WTC11 (cell line): ENCODE data around the gene PARD3B. TPM values are rescaled to one million over a fixed set of nuclear protein-coding genes. Genes with fewer than 3 reads are reported as not detected.

Source experiments
- ATAC-seq: fragments of 200-7000 bp; cut with Tn5 transposase; 2 replicates; pipeline ENCODE4 v1.10.0; 2021; ENCODE audit warnings: mild to moderate bottlenecking, moderate library complexity
- CTCF ChIA-PET: fragments of 300-600 bp; sonication (Branson Sonifier 250); formaldehyde crosslinking; loops from one replicate; lab custom pipeline; 2021; ENCODE audit warnings: antibody characterized with exemption; lab: Charles Lee
- POLR2A ChIA-PET: fragments of 350-600 bp; sonication (Branson Sonifier 250); formaldehyde crosslinking; loops from one replicate; lab custom pipeline; 2021; ENCODE audit warnings: antibody characterized with exemption; lab: Charles Lee
- DNase-seq: peaks from one replicate; pipeline ENCODE4 v3.0.0; 2021; ENCODE audit warnings: low spot score
- H3K27ac Mint-ChIP-seq: 2 replicates; pipeline ENCODE4 v1.8.0; 2021; ENCODE audit warnings: mixed read lengths
- H3K27me3 Mint-ChIP-seq: 2 replicates; pipeline ENCODE4 v1.8.0; 2021; ENCODE audit warnings: low read depth, mild to moderate bottlenecking, moderate library complexity, mixed read lengths
- H3K36me3 Mint-ChIP-seq: 2 replicates; pipeline ENCODE4 v1.8.0; 2021; ENCODE audit warnings: mixed read lengths
- H3K4me1 Mint-ChIP-seq: 2 replicates; pipeline ENCODE4 v1.8.0; 2022; ENCODE audit warnings: mixed read lengths
- H3K4me3 Mint-ChIP-seq: 2 replicates; pipeline ENCODE4 v1.8.0; 2021; ENCODE audit warnings: mild to moderate bottlenecking, moderate library complexity, mixed read lengths
- H3K9me3 Mint-ChIP-seq: 2 replicates; pipeline ENCODE4 v1.8.0; 2021; ENCODE audit warnings: mixed read lengths
- AR ChIP-seq: fragments of 250-450 bp; sonication (Bioruptor Pico); IDR thresholded peaks from 2 replicates; pipeline ENCODE4 v1.9.0; 2021; ENCODE audit warnings: mild to moderate bottlenecking
- ATF6 ChIP-seq: sonication (generic); formaldehyde crosslinking; IDR thresholded peaks from 2 replicates; pipeline ENCODE4 v1.8.1; 2023; ENCODE audit warnings: mild to moderate bottlenecking, missing genetic modification reagents
- ERG ChIP-seq: fragments of 250-450 bp; sonication (Bioruptor Pico); IDR thresholded peaks from 2 replicates; pipeline ENCODE4 v1.8.0; 2021; ENCODE audit warnings: mild to moderate bottlenecking
- FOXJ3 ChIP-seq: sonication (generic); formaldehyde crosslinking; IDR thresholded peaks from 2 replicates; pipeline ENCODE4 v1.9.0; 2021; ENCODE audit warnings: missing genetic modification reagents, mild to moderate bottlenecking, borderline replicate concordance
- HMGXB4 ChIP-seq: sonication (generic); formaldehyde crosslinking; IDR thresholded peaks from 2 replicates; pipeline ENCODE4 v1.8.1; 2023; ENCODE audit warnings: mild to moderate bottlenecking, moderate library complexity, missing genetic modification reagents
- JAZF1 ChIP-seq: fragments of 250-450 bp; sonication (Bioruptor Pico); IDR thresholded peaks from 2 replicates; pipeline ENCODE4 v1.9.0; 2021; ENCODE audit warnings: moderate library complexity, mild to moderate bottlenecking, inconsistent platforms
- NFE2L1 ChIP-seq: sonication (generic); formaldehyde crosslinking; IDR thresholded peaks from 2 replicates; pipeline ENCODE4 v1.8.1; 2023; ENCODE audit warnings: missing genetic modification reagents
- PRRX2 ChIP-seq: fragments of 250-450 bp; sonication (Bioruptor Pico); IDR thresholded peaks from 2 replicates; pipeline ENCODE4 v1.8.0; 2021; ENCODE audit warnings: mild to moderate bottlenecking
- SP1 ChIP-seq: sonication (generic); formaldehyde crosslinking; conservative IDR thresholded peaks from 2 replicates; pipeline ENCODE4 v1.8.1; 2022; ENCODE audit warnings: missing genetic modification reagents
- USF2 ChIP-seq: sonication (generic); formaldehyde crosslinking; IDR thresholded peaks from 2 replicates; pipeline ENCODE4 v1.8.1; 2023; ENCODE audit warnings: mild to moderate bottlenecking, missing genetic modification reagents, moderate library complexity
- ZNF281 ChIP-seq: sonication (generic); formaldehyde crosslinking; IDR thresholded peaks from 2 replicates; pipeline ENCODE4 v1.8.0; 2023; ENCODE audit warnings: mild to moderate bottlenecking, missing genetic modification reagents
- ZNF317 ChIP-seq: sonication (generic); formaldehyde crosslinking; IDR thresholded peaks from 2 replicates; pipeline ENCODE4 v1.8.1; 2023; ENCODE audit warnings: low read depth, mild to moderate bottlenecking, moderate library complexity, missing genetic modification reagents, borderline replicate concordance
- ZNF396 ChIP-seq: fragments of 250-450 bp; sonication (Bioruptor Pico); IDR thresholded peaks from 2 replicates; pipeline ENCODE4 v1.8.0; 2021; ENCODE audit warnings: mild to moderate bottlenecking, moderate library complexity, borderline replicate concordance
- ZNF416 ChIP-seq: fragments of 250-450 bp; sonication (Bioruptor Pico); IDR thresholded peaks from 2 replicates; pipeline ENCODE4 v1.9.0; 2021; ENCODE audit warnings: mild to moderate bottlenecking, inconsistent platforms
- ZNF423 ChIP-seq: fragments of 250-450 bp; sonication (Bioruptor Pico); IDR thresholded peaks from 2 replicates; pipeline ENCODE4 v2.1.2; 2022; ENCODE audit warnings: mild to moderate bottlenecking, moderate library complexity
- ZNF425 ChIP-seq: fragments of 250-450 bp; sonication (Bioruptor Pico); conservative IDR thresholded peaks from 2 replicates; pipeline ENCODE4 v1.9.0; 2021; ENCODE audit warnings: mild to moderate bottlenecking
- ZNF671 ChIP-seq: fragments of 250-450 bp; sonication (Bioruptor Pico); IDR thresholded peaks from 2 replicates; pipeline ENCODE4 v1.8.0; 2021; ENCODE audit warnings: mild to moderate bottlenecking
- total RNA-seq: library from RNA; stranded (reverse); gene quantifications from 3 replicates; pipeline ENCODE4 v1.2.3, GENCODE V29; 2021

The PARD3B gene
- total RNA-seq, 1 experiment from 2014 or later, result 5.6 TPM

- no peak for DNase-seq
- Mint-ChIP-seq H3K27ac (no peak overlapping the region), H3K36me3 (no peaks in the 10 kb centered on the region), H3K4me1 (no peaks in the 10 kb centered on the region), H3K4me3 (no peak overlapping the region), H3K9me3 (peaks cover 3% of the 10 kb centered on the region; the same call in 1 of the 2 replicates), H3K27me3 (no peaks in the 10 kb centered on the region)
- ChIA-PET CTCF (no interaction called here), POLR2A (no interaction called here)
- TF ChIP-seq SP1 (CRISPR knock-in tag) (no peak), ZNF416 (CRISPR knock-in tag) (no peak), ZNF425 (no peak), ZNF281 (no peak), NFE2L1 (CRISPR knock-in tag) (no peak), ZNF423 (no peak), ZNF671 (CRISPR knock-in tag) (no peak), ZNF317 (CRISPR knock-in tag) (no peak), AR (CRISPR knock-in tag) (no peak), USF2 (CRISPR knock-in tag) (no peak), ATF6 (CRISPR knock-in tag) (no peak), JAZF1 (CRISPR knock-in tag) (no peak), HMGXB4 (no peak), ZNF396 (CRISPR knock-in tag) (no peak), PRRX2 (CRISPR knock-in tag) (no peak), ERG (CRISPR knock-in tag) (no peak), FOXJ3 (CRISPR knock-in tag) (no peak)
- no peak for ATAC-seq
Measured at GRCh38 chr2:204713211-204713610, 167.9 kb downstream of the PARD3B start.
